B cell (primary cell): ENCODE measurements around the gene SLC45A3. TPM values are rescaled to one million over a fixed set of nuclear protein-coding genes. Genes with fewer than 3 reads are reported as not detected.
"Not testable (repeated sequence)": the region's sequence is repeated elsewhere in the genome, so short reads cannot be mapped to it uniquely, and the experiment has no call there.

Experiments
- ATAC-seq: fragments of 200-7000 bp; cut with Tn5 transposase; one replicate; pipeline ENCODE4 v1.10.0; 2021; ENCODE audit warnings: low read depth, mild to moderate bottlenecking, moderate number of reproducible peaks, moderate library complexity
- CTCF ChIA-PET: fragments of 350-600 bp; sonication (Branson Sonifier 250); formaldehyde crosslinking; loops from one replicate; lab custom pipeline; 2021; ENCODE audit warnings: antibody characterized with exemption, inconsistent platforms; lab: Charles Lee
- POLR2A ChIA-PET: fragments of 350-600 bp; sonication (Branson Sonifier 250); formaldehyde crosslinking; loops from one replicate; lab custom pipeline; 2021; ENCODE audit warnings: antibody characterized with exemption; lab: Charles Lee
- DNase-seq: peaks from one replicate; pipeline ENCODE4 v3.0.0; 2013
- H2AFZ ChIP-seq: 2 replicates; pipeline ENCODE4 v1.6.1; 2012; ENCODE audit warnings: mild to moderate bottlenecking, low read depth, low read length; ENCODE audit not compliant: insufficient read depth, poor library complexity, severe bottlenecking
- H3K27ac ChIP-seq, 2 donors: 1 replicate in 1 of 2; 2 replicates in 1 of 2; pipeline ENCODE4 v1.5.1; 2012 to 2013; ENCODE audit warnings: low read length in 2 of 2, mild to moderate bottlenecking in 2 of 2, moderate library complexity in 1 of 2
- H3K27me3 ChIP-seq, 4 experiments: fragments of 200-600 bp in 1 of 4; sonication (generic) in 1 of 4; replicated peaks in 1 of 4; 1 replicate in 2 of 4; 2 replicates in 2 of 4; pipeline versions ENCODE4 v1.6.1 to v1.7.0; 2013 to 2016; ENCODE audit warnings: low read length in 3 of 4, mild to moderate bottlenecking in 2 of 4, mixed read lengths in 1 of 4, moderate library complexity in 1 of 4; ENCODE audit not compliant: insufficient read depth in 4 of 4, control insufficient read depth in 3 of 4; ENCODE audit errors: control extremely low read depth in 1 of 4
- H3K36me3 ChIP-seq, 2 experiments: replicated peaks in 1 of 2; 1 replicate in 1 of 2; 2 replicates in 1 of 2; pipeline versions ENCODE4 v1.6.1 to v1.7.1; 2013; ENCODE audit warnings: low read length in 1 of 2; ENCODE audit not compliant: insufficient read depth in 2 of 2, control insufficient read depth in 1 of 2; ENCODE audit errors: control extremely low read depth in 1 of 2, extremely low read depth in 1 of 2
- H3K4me1 ChIP-seq, 2 donors: fragments of 200-600 bp in 1 of 2; sonication (generic) in 1 of 2; 1 replicate in 1 of 2; 2 replicates in 1 of 2; pipeline versions ENCODE4 v1.5.1 to v1.6.1; 2013 to 2017; ENCODE audit warnings: low read length in 2 of 2; ENCODE audit not compliant: control insufficient read depth in 2 of 2, insufficient read depth in 2 of 2
- H3K4me2 ChIP-seq: replicated peaks from 2 replicates; pipeline ENCODE3; 2012; ENCODE audit warnings: mild to moderate bottlenecking, low read depth, low read length; ENCODE audit not compliant: poor library complexity, severe bottlenecking
- H3K4me3 ChIP-seq, 5 experiments: fragments of 200-600 bp in 1 of 5; sonication (generic) in 1 of 5; 1 replicate in 3 of 5; 2 replicates in 2 of 5; pipeline versions ENCODE4 v1.5.1 to v1.7.0; 2011 to 2016; ENCODE audit warnings: low read length in 4 of 5, mild to moderate bottlenecking in 4 of 5, low read depth in 2 of 5, control low read depth in 1 of 5, moderate library complexity in 1 of 5; ENCODE audit not compliant: insufficient read depth in 1 of 5; ENCODE audit errors: control extremely low read depth in 1 of 5, extremely low read depth in 1 of 5
- H3K79me2 ChIP-seq: fragments of 200-600 bp; sonication (generic); one replicate; pipeline ENCODE4 v1.6.0; 2016; ENCODE audit warnings: low read length; ENCODE audit not compliant: control insufficient read depth, insufficient read depth
- H3K9ac ChIP-seq: fragments of 200-600 bp; sonication (generic); 2 replicates; pipeline ENCODE4 v1.6.1; 2017; ENCODE audit warnings: mild to moderate bottlenecking, low read length, moderate library complexity
- H3K9me3 ChIP-seq, 3 donors: one replicate each; pipeline versions ENCODE4 v1.6.1 to v1.7.1; 2013; ENCODE audit warnings: low read length in 2 of 3; ENCODE audit not compliant: control insufficient read depth in 2 of 3, insufficient read depth in 1 of 3; ENCODE audit errors: control extremely low read depth in 1 of 3
- H4K20me1 ChIP-seq: 2 replicates; pipeline ENCODE4 v1.6.0; 2012; ENCODE audit warnings: mild to moderate bottlenecking, low read length; ENCODE audit not compliant: insufficient read depth, control insufficient read depth, poor library complexity, severe bottlenecking
- H3K27ac Mint-ChIP-seq: one replicate; pipeline ENCODE4 v1.8.0; 2021; ENCODE audit warnings: mixed read lengths
- H3K27me3 Mint-ChIP-seq: one replicate; pipeline ENCODE4 v1.8.0; 2021; ENCODE audit warnings: mixed read lengths
- H3K4me1 Mint-ChIP-seq: one replicate; pipeline ENCODE4 v1.8.0; 2021; ENCODE audit warnings: mixed read lengths
- H3K4me3 Mint-ChIP-seq: one replicate; pipeline ENCODE4 v1.8.0; 2021; ENCODE audit warnings: mixed read lengths
- H3K9me3 Mint-ChIP-seq: one replicate; pipeline ENCODE4 v1.8.0; 2022; ENCODE audit warnings: mixed read lengths; ENCODE audit not compliant: insufficient read depth
- EZH2 ChIP-seq: IDR thresholded peaks from 2 replicates; pipeline ENCODE4 v1.6.1; 2012; ENCODE audit warnings: borderline replicate concordance, low read depth, mild to moderate bottlenecking, moderate library complexity, low read length; ENCODE audit not compliant: insufficient read depth, poor library complexity, severe bottlenecking
- WGBS: methylation state at CpG from one replicate; pipeline ENCODE4 v1.1.5; 2013; ENCODE audit warnings: missing lambda C conversion rate; ENCODE audit not compliant: insufficient coverage; 5-methylcytosine and 5-hydroxymethylcytosine counted together
- intact Hi-C: fragments of 100-400 bp; cut with micrococcal nuclease; formaldehyde crosslinking; loops from one replicate; pipeline ENCODE4 v1.10.0; 2022
- polyA plus RNA-seq: library from polyadenylated mRNA; depleted of rRNA; stranded (reverse); fragments of >200 nt; gene quantifications from 2 replicates; pipeline ENCODE4 v1.2.3, GENCODE V29; 2012
- total RNA-seq, 2 donors: library from RNA; stranded (reverse); fragments of 120-200 nt in 1 of 2; gene quantifications; 1 replicate in 1 of 2; 2 replicates in 1 of 2; pipeline versions ENCODE4 v1.2.3 to v1.2.4, GENCODE V29; 2013 to 2022
- TF ChIP-seq, protein P1 (sequence below): fragments of 200-600 bp; IDR thresholded peaks from one replicate; pipeline ENCODE4 v1.8.0; 2022; ENCODE audit warnings: antibody characterized with exemption, mild to moderate bottlenecking

SLC45A3 gene
- total and polyA plus RNA-seq, 2 donors (not counting 1 experiment from before 2014, with no cell fraction given), result 5.0 to 23.9 TPM

DNA sequence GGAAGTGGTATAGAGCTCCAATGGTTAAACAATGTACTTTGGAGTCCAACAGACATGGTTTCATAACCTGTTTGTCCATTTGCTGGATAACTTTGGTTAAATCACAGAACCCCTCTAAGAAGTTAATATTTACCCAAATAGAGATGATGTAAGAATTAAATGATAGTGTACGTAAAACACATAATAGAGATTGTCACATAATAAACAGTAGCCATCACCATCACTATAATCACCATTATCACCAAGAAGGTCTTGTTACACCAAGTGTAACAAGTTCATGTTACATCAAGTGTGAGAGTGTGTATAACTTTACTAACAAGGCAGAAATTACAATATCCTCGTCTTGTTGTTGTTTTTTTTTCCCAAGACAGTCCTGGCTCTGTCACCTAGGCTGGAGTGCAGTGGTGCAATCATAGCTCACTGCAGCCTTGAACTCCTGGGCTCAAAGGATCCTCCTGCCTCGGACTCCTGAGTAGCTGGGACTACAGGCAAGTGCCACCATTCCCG, 46.4 kb upstream of the SLC45A3 start:
- H3K27me3 Mint-ChIP-seq, result no peaks in the 10 kb centered on the region
- Histone ChIP-seq H3K9ac (no peak overlapping the region), H3K27me3 (no peaks in the 10 kb centered on the region), H3K27ac (no peak overlapping the region), H3K79me2 (peaks cover 70% of the 10 kb centered on the region), H3K9me3 (no peaks in the 10 kb centered on the region), H2AFZ (no peak overlapping the region), H3K4me3 (no peak overlapping the region), H4K20me1 (no peaks in the 10 kb centered on the region), H3K4me2 (no peak overlapping the region), H3K36me3 (peaks cover 7 to 39% of the 10 kb centered on the region in 2 experiments), H3K4me1 (no peaks in the 10 kb centered on the region)
- ChIA-PET POLR2A (no interaction called here), CTCF (interaction anchor here (0.9 to 4.7 kb wide), 2 partner anchors 16 to 18 kb away, joined by 3 to 22 read pairs; no protein-coding TSS in a partner anchor)
- H3K9me3 Mint-ChIP-seq, result no peaks in the 10 kb centered on the region
- no peak overlapping the region for H3K27ac Mint-ChIP-seq
- DNase-seq (no peak), ATAC-seq (no peak)
- intact Hi-C loops, result no loop called here
- peaks cover 1% of the 10 kb centered on the region for H3K4me1 Mint-ChIP-seq
- TF ChIP-seq, protein P1, sequence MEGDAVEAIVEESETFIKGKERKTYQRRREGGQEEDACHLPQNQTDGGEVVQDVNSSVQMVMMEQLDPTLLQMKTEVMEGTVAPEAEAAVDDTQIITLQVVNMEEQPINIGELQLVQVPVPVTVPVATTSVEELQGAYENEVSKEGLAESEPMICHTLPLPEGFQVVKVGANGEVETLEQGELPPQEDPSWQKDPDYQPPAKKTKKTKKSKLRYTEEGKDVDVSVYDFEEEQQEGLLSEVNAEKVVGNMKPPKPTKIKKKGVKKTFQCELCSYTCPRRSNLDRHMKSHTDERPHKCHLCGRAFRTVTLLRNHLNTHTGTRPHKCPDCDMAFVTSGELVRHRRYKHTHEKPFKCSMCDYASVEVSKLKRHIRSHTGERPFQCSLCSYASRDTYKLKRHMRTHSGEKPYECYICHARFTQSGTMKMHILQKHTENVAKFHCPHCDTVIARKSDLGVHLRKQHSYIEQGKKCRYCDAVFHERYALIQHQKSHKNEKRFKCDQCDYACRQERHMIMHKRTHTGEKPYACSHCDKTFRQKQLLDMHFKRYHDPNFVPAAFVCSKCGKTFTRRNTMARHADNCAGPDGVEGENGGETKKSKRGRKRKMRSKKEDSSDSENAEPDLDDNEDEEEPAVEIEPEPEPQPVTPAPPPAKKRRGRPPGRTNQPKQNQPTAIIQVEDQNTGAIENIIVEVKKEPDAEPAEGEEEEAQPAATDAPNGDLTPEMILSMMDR, result no peak
- TF ChIP-seq EZH2, result no peak
- no peak overlapping the region for H3K4me3 Mint-ChIP-seq
- 100% methylated on average over 1 of the region's 4 CpGs for WGBS

GRCh38 chr1:205725514-205725913, 45.2 kb upstream of the SLC45A3 start:
- Mint-ChIP-seq H3K4me1 (peaks cover 1% of the 10 kb centered on the region), H3K27me3 (no peaks in the 10 kb centered on the region), H3K27ac (no peak overlapping the region), H3K9me3 (no peaks in the 10 kb centered on the region), H3K4me3 (no peak overlapping the region)
- Histone ChIP-seq H3K27me3 (no peaks in the 10 kb centered on the region), H3K27ac (no peak overlapping the region), H3K79me2 (peaks cover 58% of the 10 kb centered on the region), H4K20me1 (no peaks in the 10 kb centered on the region), H3K4me1 (no peaks in the 10 kb centered on the region), H3K4me3 (no peak overlapping the region), H3K9me3 (peaks cover 0 to 3% (median 0%) of the 10 kb centered on the region in 3 donors), H3K9ac (no peak overlapping the region), H3K4me2 (no peak overlapping the region), H3K36me3 (peaks cover 10 to 48% of the 10 kb centered on the region in 2 experiments), H2AFZ (no peak overlapping the region)
- DNase-seq (no peak), ATAC-seq (no peak)
- TF ChIP-seq, protein P1, result no peak
- no peak for TF ChIP-seq EZH2
- WGBS, result no CpG with 5 or more reads among the region's 1 CpG
- ChIA-PET POLR2A (no interaction called here), CTCF (interaction anchor here (0.7 to 7.6 kb wide), 3 partner anchors 10 to 66 kb away, joined by 4 to 45 read pairs (median 22); no protein-coding TSS in a partner anchor)
- intact Hi-C loops, result no loop called here

DNA sequence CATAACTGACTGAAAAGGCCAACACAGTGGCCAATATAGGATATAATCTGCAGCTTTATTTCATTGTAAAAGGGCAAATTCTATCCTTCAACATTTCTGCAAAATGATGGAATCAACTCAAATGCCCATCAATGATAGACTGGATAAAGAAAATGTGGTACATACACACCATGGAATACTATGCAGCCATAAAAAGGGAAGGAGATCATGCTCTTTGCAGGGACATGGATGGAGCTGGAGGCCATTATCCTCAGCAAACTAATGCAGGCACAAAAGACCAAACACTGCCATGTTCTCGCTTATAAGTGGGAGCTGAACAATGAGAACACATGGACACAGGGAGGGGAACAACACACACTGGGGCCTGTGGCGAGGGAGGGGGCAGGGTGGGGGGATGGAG, 40.4 kb upstream of the SLC45A3 start:
- H3K4me1 ChIP-seq, H2AFZ ChIP-seq, H3K9me3 Mint-ChIP-seq, intact Hi-C loops, H3K4me3 ChIP-seq, H3K9me3 ChIP-seq, H4K20me1 ChIP-seq, H3K27ac ChIP-seq, POLR2A ChIA-PET, ATAC-seq, H3K4me1 Mint-ChIP-seq, DNase-seq, H3K27me3 Mint-ChIP-seq, H3K9ac ChIP-seq, H3K27ac Mint-ChIP-seq, H3K4me3 Mint-ChIP-seq, H3K27me3 ChIP-seq, H3K4me2 ChIP-seq: not testable (repeated sequence)
- 100% methylated on average over 1 of the region's 2 CpGs for WGBS
- Histone ChIP-seq H3K36me3 (peaks cover 12 to 75% of the 10 kb centered on the region in 2 experiments), H3K79me2 (peaks cover 19% of the 10 kb centered on the region)
- CTCF ChIA-PET, result interaction anchor here (0.7 to 7.6 kb wide), 4 partner anchors 9 to 257 kb away, joined by 3 to 45 read pairs (median 12); no protein-coding TSS in a partner anchor
